Pons (tissue), 1 donor: ENCODE measurements around the gene SERPINF2.
"Not testable (repeated sequence)": the region's sequence is repeated elsewhere in the genome, so short reads cannot be mapped to it uniquely, and the experiment has no call there.

ENCODE experiments used
- DNase-seq: peaks from one replicate; pipeline ENCODE4 v3.0.0-alpha.2; 2016; ENCODE audit warnings: low spot score

Gene SERPINF2

DNA sequence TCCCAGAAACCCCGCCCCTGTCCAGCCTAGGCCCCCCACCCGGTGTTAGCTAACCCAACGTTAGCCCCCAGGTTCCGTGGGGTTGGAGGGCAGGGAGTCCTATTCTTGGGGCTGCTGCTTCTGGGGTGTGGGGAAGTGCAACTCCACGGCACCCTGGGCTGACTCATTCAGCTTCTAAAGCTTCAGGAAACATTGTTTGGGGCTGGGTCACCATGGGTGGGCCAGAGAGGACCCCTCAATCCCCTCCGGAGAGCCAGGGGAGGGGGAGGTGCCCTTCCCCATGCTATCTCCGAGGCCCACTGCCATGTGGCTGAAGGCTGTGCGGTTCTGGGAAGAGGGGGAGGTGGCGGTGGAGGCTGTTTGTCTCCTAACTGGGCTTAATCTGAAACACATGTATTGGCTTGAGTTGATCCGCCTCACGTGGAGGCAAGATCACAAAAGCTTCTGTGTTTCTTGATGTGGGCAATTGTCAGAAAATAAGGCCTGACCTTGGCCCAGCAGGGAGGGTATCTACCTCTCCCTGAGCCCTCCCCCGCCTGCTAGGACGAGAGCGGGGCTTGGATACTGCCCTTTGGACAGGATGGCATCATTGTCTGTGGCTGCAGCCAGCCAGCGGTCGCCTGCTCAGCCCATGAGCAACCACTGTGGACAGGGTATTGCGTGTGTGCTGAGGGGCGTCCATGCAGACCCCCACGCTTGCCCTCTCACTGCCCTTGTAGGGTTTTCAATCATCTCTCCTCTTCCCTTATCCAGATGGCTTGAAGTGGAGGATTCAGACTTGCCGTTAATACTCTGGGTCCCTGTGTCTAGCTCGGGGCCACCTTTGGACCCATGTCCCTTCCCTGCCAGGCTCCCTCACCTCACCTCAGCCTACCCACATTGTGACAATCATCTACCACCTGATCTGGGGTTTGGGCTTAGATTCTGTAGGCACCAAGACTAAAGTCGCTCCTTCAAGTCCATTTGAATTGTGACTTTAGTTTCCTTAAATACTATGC, 20.5 kb downstream of the SERPINF2 start:
- peak; percentile 7 for DNase-seq

DNA sequence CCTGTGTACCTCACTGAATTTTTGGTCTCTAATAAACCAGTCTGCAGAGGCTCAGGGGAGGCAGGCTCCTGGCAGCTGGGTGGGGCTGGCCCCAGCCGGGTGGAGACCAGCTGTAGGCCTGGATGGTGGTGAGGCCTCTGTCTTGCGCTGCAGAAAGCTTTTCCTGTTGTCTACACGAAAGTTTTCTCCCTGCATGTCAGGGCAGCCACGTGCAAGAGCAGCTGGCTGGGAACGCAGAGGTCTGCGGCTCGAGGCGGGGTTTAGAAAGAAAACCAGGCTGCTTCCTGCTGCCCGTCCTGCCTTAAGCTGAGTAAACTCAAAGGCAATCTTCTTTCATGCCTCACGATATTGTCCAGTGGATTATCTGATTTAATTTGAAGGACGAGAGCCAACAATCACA, 21.6 kb downstream of the SERPINF2 start:
- peak; percentile 43 for DNase-seq

DNA sequence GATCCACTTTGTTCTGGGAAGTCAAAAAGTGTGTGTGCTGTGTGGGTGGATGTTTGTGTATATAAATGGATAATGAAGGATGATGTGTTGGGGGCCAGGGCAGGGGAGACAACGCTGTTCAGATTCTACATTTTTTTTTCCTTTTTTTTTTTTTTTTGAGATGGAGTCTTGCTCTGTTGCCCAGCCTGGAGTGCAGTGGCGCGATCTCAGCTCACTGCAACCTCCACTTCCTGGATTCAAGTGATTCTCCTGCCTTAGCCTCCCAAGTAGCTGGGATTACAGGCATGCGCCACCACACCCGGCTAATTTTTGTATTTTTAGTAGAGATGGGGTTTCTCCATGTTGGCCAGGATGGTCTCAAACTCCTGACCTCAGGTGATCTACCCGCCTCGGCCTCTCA, 22.0 kb downstream of the SERPINF2 start:
- not testable (repeated sequence) for DNase-seq

DNA sequence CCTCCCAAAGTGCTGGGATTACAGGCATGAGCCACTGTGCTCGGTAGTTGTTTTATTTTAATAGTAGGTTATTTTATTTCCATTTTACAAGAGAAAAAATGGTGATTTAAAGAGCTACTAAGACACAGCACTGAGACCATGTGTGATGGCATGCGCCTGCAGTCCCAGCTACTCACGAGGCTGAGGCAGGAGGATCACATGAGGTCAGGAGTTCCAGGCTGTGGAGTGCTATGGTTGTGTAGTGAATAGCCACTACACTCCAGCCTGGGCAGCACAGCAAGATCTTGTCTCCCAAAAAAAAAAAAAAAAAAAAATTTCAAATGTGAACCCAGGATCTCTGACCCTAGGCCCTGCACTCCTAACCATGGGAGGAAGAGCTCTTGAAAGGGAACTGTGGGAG, 22.9 kb downstream of the SERPINF2 start:
- no peak for DNase-seq

DNA sequence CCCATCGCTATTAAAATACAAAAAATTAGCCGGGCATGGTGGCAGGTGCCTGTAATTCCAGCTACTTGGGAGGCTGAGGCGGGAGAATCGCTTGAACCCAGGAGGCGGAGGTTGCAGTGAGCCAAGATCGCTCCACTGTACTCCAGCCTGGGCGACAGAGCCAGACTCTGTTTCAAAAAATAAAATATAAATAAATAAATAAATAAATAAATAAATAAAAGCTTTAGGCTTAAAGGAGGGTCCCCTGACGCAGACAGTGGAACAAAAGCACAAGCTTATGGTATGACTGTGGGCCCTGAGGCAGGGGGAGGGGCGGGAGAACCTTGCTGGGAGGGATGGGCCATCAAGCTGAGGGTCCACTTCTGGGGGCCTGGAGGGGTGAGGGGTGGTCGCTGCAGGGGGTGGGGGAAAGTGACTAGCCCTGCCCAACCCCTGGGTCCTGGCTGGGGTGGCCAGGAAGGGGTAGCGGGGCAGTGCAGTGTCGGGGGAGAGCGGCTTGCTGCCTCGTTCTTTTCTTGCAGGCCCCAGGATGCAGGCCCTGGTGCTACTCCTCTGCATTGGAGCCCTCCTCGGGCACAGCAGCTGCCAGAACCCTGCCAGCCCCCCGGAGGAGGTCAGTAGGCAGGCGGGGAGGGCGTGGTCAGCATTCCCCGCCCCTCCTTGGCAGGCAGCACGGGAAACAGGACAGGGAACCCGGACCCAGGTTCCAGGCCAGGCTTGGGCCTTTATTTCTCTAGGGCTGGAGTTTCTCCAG, 23.9 kb downstream of the SERPINF2 start:
- DNase-seq = no peak

DNA sequence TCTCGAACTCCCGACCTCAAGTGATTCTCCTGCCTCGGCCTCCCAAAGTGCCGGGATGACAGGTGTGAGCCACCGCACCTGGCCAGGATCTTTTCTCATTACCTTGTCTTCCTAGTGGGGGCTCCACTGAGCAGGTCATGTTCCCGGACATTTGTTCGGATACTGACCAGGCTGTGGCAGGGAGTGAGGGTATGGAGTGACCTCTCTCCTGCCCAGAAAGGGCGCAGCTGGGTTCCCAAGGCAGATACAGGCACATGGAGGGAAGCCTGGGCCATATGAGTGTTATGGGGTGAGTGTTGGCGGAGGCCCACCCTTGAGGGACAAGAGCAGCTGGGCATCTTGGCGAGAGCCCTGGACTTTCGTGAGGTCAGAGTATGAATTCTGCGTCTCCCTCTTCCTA, 24.7 kb downstream of the SERPINF2 start:
- no peak for DNase-seq

DNA sequence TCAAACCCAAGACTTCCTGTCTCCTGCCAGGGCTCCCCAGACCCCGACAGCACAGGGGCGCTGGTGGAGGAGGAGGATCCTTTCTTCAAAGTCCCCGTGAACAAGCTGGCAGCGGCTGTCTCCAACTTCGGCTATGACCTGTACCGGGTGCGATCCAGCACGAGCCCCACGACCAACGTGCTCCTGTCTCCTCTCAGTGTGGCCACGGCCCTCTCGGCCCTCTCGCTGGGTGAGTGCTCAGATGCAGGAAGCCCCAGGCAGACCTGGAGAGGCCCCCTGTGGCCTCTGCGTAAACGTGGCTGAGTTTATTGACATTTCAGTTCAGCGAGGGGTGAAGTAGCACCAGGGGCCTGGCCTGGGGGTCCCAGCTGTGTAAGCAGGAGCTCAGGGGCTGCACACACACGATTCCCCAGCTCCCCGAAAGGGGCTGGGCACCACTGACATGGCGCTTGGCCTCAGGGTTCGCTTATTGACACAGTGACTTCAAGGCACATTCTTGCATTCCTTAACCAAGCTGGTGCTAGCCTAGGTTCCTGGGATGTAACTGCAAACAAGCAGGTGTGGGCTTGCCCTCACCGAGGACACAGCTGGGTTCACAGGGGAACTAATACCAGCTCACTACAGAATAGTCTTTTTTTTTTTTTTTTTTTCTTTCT, 27.3 kb downstream of the SERPINF2 start:
- DNase-seq = no peak

DNA sequence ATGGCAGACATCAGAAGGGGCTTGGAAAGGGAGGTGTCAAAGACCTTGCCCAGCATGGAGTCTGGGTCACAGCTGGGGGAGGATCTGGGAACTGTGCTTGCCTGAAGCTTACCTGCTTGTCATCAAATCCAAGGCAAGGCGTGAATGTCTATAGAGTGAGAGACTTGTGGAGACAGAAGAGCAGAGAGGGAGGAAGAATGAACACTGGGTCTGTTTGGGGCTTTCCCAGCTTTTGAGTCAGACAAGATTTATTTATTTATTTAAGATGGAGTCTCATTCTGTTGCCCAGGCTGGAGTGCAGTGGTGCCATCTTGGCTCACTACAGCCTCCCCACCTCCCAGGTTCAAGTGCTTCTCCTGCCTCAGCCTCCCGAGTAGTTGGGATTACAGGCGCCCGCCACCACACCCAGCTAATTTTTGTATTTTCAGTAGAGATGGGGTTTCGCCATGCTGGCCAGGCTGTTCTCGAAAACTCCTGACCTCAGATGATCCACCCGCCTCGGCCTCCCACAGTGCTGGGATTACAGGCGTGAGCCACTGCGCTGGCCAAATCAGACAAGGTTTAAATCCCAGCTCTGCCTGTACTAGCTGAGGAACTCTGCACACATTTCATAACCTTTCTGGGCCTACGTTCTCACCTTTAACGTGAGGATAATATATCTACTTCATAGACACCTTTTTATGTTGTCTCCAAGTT, 30.5 kb downstream of the SERPINF2 start:
- not testable (repeated sequence) for DNase-seq

DNA sequence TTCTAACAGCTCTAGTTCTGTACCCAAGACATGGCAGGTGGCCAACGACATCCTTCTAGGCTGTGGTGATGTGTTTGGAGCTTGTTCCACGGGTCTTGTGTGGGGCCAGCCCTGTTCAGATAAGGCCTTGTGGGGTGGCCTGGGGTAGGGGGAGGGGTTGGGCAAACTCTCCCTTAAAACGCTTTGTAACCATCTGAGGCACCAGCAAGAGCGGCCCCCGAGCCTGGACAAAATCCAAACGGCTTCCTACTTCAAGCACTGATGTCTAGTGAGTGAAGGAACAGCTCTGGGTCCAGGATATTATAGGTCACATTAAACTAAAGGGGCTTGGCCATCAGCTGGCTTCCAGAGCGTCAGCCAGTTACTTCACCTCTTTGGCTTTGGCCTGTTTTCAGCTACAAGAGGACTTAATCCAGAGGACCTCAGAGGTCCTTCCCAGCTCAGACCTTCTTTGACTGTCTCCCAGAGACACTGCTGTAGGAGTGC, 31.1 kb downstream of the SERPINF2 start:
- DNase-seq = no peak

DNA sequence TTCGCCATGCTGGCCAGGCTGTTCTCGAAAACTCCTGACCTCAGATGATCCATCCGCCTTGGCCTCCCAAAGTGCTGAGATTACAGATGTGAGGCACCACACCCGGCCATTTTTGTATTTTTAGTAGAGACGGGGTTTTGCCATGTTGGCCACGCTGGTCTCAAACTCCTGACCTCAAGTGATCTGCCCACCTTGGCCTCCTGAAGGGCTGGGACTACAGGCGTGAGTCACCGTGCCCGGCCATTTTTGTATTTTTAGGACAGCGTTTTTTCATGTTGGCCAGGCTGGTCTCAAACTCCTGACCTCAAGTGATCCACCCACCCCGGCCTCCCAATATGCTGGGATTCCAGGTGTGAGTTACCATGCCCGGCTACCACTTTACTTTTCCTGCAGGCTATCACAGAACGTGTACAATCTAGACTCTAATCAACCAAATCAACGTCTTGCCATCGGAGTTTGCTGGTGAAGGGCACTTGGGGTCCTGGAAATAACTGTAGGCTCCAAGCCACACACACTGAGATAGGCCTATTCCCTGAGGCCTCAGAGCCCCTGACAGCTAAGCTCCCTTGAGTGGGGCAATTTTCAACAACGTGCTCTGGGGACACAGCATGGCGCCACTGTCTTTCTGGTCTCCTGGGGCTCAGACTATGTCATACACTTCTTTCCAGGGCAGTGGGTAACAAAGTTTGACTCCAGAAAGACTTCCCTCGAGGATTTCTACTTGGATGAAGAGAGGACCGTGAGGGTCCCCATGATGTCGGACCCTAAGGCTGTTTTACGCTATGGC, 31.9 kb downstream of the SERPINF2 start:
- DNase-seq = no peak

DNA sequence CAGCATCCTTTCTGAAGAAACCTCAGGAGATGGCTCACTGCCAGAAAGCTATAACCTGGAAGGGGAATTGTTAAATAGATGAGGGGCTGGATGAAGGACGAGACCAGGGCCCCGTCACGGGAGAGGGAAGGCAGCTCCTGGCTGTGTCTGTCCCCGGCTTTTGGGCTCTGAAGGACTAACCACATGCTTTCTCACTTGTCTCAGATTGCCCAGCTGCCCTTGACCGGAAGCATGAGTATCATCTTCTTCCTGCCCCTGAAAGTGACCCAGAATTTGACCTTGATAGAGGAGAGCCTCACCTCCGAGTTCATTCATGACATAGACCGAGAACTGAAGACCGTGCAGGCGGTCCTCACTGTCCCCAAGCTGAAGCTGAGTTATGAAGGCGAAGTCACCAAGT, 33.7 kb downstream of the SERPINF2 start:
- DNase-seq = no peak

DNA sequence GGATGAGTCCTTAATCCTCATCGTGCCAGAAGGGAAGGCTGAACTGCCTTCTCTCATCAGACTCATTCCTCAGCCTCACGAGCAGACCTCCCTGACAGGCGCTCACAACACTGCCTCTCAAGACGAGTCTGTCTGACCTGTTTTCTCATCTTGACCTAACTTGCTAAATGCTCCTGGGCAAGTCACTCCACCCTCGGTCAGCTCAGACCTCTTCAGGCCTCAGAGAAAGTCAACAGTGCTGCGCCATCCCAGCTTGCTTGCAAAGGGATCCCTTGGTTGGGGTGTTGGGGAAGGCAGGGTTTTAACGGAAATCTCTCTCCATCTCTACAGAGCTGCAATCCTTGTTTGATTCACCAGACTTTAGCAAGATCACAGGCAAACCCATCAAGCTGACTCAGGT, 34.2 kb downstream of the SERPINF2 start:
- no peak for DNase-seq

DNA sequence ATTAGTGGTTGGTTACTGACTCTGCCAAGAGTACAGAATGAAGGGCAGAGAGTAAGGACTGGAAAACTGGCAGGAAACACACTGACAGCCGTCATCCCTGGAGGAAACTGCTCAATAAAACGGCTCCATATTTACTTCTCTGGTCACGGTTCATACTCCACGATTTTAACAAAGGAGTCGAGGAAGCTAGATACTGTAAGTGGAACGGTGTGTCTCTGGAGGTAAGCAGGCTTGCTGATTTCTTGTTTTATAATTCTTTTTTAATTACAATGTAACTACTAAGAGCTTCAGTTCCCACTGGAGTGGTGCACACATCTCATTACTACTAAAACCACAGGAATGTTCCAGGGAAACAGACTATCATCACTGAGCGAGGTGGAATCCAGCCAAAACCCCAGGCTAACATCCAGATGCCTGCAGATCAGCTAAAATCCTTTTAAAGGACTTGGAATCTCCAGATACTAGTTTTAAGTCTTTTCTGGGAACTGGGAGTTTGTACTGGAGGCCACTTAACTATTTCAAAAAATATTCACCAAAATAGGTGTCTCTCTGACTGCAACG, 37.0 kb downstream of the SERPINF2 start:
- DNase-seq = no peak

DNA sequence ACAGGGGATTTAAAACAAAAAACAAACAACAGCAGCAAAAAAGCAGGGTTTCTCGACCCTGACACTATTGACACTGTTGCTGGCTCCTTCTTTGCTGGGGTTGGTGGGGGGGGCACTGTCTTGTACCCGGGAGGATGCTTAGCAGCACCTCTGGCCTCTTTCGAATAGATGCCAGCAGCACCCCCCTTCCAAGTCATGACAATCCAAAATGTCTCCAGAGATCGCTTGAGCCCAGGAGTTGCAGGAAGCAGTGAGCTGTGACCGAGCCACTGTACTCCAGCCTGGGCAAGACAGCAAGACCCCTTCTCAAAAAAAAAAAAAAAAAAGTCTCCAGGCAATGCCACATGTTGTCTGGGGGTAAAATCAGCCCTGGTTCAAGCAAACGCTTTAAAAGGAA, 39.5 kb downstream of the SERPINF2 start:
- no peak for DNase-seq

DNA sequence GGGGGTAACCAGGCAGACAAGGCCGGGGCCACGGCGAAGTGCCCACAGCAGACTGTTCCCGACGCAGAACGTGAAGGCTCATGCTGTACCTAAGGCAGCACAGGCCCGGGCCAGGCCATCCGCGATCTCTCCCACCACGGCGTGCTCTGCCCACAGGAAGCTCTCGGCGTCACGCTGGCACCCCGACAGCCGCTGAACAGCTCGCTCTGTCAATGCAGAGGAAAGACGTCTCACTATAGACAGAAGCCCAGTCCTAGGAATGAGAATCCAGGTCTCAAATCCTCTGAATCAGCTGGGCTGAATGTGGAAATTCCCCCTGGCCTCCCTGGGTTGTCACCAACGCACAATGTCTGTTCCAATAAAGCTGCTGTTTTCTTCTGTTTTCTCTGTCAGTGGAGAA, 40.6 kb downstream of the SERPINF2 start:
- DNase-seq = no peak

DNA sequence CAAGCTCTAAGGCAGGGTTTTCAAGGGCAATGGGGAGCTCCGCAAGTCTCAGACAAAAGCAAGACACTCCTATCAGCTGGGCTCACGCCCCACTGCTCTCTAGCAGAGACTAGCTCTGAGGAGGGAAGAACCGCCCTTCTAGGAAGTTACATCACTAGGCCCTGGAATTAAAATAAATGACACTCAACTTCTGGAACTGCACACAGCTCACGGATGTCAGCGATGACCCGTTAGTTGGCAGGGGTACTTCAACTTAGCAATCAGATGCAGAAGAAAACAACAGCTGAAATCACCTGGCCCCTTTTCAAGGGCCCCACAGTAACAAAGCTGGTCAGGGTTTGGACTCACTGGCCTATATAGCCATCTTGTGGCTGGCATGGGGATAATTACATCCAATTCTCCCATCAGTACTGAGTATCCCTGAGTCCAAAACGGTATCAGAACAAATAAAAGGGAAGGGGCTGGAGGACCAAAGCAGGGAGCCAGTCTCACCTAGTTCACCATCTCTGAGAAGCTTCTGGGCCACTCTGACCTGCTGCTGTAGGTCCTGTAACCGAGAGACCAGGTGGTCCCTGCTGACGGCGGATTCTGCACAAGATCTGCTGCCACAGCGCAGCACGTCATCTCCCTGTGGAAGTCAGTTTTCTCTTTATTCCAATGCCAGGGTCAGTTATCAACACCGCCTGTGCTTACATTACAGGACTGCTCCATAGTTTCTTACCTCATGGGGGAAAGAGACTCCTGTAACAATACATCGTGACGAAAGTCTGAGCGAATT, 41.4 kb downstream of the SERPINF2 start:
- peak; percentile 75 for DNase-seq

DNA sequence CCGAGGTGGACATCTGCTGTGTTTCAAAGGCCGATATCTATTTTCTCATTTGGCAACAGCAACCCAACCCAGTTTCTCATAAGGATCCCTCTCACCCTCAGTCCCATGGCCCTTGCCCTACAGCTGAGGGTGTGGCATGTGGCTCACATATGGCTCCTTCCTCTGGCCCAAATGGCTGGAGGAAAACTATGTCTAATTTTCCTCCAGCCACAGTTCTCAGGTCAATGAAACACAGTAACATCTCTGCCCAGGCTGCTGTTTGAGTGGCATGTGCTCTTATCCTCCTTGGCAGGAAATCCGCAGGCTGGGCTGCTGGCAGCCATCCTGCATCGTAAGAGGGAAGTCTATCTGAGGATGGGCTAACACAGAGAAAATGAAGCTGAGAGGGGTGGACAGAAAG, 43.3 kb downstream of the SERPINF2 start:
- DNase-seq = peak; percentile 65

DNA sequence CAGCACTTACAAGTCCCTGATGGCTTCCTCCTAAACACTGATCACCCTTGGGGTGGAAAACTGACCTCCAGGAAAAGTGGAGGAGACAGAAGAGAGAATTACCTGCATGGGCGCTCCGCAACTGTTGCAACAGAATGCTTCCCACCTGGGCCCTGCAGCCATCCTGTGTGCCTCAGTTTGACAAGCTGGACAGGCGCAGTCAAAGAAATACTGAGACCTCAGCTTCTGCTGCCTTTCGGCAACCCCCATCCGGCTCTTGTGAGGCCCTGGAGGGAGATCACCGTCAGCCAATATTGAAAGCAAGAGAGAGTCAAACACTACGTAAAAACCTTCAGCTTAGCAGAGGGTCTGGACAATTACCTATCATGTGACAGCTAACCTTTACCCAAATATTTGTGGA, 44.0 kb downstream of the SERPINF2 start:
- peak; percentile 42 for DNase-seq

DNA sequence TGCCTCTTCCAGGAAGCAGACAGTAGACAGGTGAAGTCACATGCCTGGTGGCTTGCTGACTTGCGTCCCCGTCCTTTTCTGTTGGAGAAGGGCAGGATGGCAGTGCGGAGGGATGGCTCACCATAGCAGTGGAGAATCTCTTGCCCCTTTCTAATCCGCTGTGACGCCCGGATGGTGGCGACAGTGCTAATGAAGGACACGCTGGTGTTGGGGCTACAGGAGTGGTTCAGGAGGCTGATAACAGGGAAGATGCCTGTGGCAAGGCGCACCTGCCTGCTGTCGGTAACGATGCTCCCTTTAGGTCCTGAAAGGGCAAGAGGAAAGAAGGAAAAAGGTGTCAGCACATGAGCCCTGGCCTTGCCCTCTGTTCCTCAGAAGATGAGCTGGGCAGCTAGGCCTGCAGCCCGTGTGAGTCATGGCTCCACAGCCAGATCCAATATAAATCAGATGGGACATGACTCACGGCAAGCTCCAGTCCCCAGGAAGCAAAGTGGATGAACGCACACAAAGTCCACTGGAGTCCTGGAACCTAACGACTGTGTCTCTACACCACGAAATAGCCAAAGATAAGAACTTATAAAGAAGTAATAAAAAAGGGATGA, 44.7 kb downstream of the SERPINF2 start:
- no peak for DNase-seq
